ENCODE results near the gene APBA1. TPM values are rescaled to one million over a fixed set of nuclear protein-coding genes. Genes with fewer than 3 reads are reported as not detected.

APBA1 gene
- total and polyA plus RNA-seq, 8 donors = 2.4 to 17.9 (median 11.4) TPM

DNA sequence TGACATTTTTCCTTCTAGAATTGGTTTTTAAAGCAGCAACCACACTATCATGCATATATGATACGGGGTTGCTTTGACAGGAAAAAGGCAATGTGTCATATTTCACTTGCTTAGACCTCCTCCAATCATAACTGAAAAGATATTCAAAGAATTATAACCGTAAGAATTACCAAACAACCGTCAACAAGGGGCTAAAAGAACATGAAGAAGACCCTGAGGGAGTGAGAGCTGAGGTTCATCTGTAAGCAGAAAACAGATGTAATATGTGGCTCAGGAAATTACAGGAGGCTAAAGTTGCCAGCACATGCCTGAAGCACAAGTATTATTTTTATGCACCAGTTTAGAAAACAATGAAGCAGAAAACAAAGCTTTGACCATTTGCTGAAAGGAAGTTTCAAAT, 78.9 kb downstream of the APBA1 start:
- TF ChIP-seq, protein P1, sequence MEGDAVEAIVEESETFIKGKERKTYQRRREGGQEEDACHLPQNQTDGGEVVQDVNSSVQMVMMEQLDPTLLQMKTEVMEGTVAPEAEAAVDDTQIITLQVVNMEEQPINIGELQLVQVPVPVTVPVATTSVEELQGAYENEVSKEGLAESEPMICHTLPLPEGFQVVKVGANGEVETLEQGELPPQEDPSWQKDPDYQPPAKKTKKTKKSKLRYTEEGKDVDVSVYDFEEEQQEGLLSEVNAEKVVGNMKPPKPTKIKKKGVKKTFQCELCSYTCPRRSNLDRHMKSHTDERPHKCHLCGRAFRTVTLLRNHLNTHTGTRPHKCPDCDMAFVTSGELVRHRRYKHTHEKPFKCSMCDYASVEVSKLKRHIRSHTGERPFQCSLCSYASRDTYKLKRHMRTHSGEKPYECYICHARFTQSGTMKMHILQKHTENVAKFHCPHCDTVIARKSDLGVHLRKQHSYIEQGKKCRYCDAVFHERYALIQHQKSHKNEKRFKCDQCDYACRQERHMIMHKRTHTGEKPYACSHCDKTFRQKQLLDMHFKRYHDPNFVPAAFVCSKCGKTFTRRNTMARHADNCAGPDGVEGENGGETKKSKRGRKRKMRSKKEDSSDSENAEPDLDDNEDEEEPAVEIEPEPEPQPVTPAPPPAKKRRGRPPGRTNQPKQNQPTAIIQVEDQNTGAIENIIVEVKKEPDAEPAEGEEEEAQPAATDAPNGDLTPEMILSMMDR (IDR thresholded peaks at IDR 0.05) = no peak
- ATAC-seq = no peak
- no peaks in the 10 kb centered on the region for H3K27me3 ChIP-seq
- intact Hi-C loops (cut with DNase I) = no loop called here
- no peaks in the 10 kb centered on the region for H3K4me1 ChIP-seq
- no peak for DNase-seq
- H3K4me3 ChIP-seq = no peak overlapping the region
- no peak overlapping the region for H3K27ac ChIP-seq
- H3K9me3 ChIP-seq = no peaks in the 10 kb centered on the region
- H3K36me3 ChIP-seq = no peaks in the 10 kb centered on the region

GRCh38 chr9:69590266-69590665, 81.9 kb downstream of the APBA1 start:
- Histone ChIP-seq H3K27me3 (no peaks in the 10 kb centered on the region), H3K27ac (no peak overlapping the region), H3K9me3 (no peaks in the 10 kb centered on the region), H3K4me3 (no peak overlapping the region), H3K4me1 (no peaks in the 10 kb centered on the region), H3K36me3 (no peaks in the 10 kb centered on the region)
- intact Hi-C loops (cut with DNase I) = no loop called here
- ATAC-seq (no peak), DNase-seq (no peak)
- TF ChIP-seq, protein P1 (IDR thresholded peaks at IDR 0.05) = no peak

DNA sequence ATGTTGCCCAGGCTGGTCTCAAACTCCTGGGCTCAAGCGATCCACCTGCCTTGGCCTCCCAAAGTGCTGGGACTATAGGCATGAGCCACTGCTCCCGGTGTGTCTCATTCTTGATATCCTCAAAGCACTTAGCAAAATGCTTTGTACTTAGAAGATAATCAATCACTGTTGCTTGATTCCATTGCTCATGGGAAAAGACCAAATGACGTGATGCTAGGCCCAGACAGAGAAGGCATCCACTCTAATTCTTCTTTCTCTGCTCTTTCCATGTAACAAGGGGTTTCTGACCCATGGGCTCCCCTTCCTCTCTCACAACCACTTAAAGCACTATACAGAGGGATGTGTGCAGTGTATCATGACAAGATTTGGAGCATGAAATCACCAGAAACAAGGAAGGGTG, 83.0 kb downstream of the APBA1 start:
- ATAC-seq = no peak
- intact Hi-C loops (cut with DNase I) = no loop called here
- Histone ChIP-seq H3K27me3 (no peaks in the 10 kb centered on the region), H3K9me3 (no peaks in the 10 kb centered on the region), H3K27ac (no peak overlapping the region), H3K4me3 (no peak overlapping the region), H3K36me3 (no peaks in the 10 kb centered on the region), H3K4me1 (no peaks in the 10 kb centered on the region)
- DNase-seq = no peak
- TF ChIP-seq, protein P1 (IDR thresholded peaks at IDR 0.05) = no peak

GRCh38 chr9:69585571-69585970, 86.6 kb downstream of the APBA1 start:
- no peak for DNase-seq

GRCh38 chr9:69584759-69585158, 87.4 kb downstream of the APBA1 start:
- TF ChIP-seq, protein P1 (IDR thresholded peaks at IDR 0.05) = no peak
- ATAC-seq = no peak
- DNase-seq = no peak
- Histone ChIP-seq H3K9me3 (no peaks in the 10 kb centered on the region), H3K36me3 (no peaks in the 10 kb centered on the region), H3K27me3 (no peaks in the 10 kb centered on the region), H3K27ac (no peak overlapping the region), H3K4me3 (no peak overlapping the region), H3K4me1 (peaks cover 0 to 6% of the 10 kb centered on the region in 2 donors)
- intact Hi-C loops (cut with DNase I) = no loop called here

More at GRCh38 chr9:69585571-69585970, 86.6 kb downstream of the APBA1 start:
- Histone ChIP-seq H3K27me3 (no peaks in the 10 kb centered on the region), H3K4me3 (no peak overlapping the region), H3K27ac (no peak overlapping the region), H3K9me3 (no peaks in the 10 kb centered on the region), H3K36me3 (no peaks in the 10 kb centered on the region), H3K4me1 (peaks cover 0 to 6% of the 10 kb centered on the region in 2 donors)
- intact Hi-C loops (cut with DNase I) = no loop called here
- TF ChIP-seq, protein P1 (IDR thresholded peaks at IDR 0.05) = no peak
- no peak for ATAC-seq
